HepG2 (cell line): ENCODE data around the gene ZC3H12A. TPM values are rescaled to one million over a fixed set of nuclear protein-coding genes. Genes with fewer than 3 reads are reported as not detected.

ENCODE experiments used
- GATAD2A ChIP-seq: IDR thresholded peaks from 2 replicates; pipeline ENCODE4 v1.6.1; 2016
- HOXA9 ChIP-seq: sonication (generic); formaldehyde crosslinking; IDR thresholded peaks from 2 replicates; pipeline ENCODE4 v1.8.1; 2022; ENCODE audit warnings: missing genetic modification reagents, mild to moderate bottlenecking, moderate library complexity, borderline replicate concordance
- MED8 ChIP-seq: sonication (generic); formaldehyde crosslinking; IDR thresholded peaks from 2 replicates; pipeline ENCODE4 v1.8.1; 2023; ENCODE audit warnings: mild to moderate bottlenecking, missing genetic modification reagents; ENCODE audit not compliant: insufficient replicate concordance
- MXD4 ChIP-seq: IDR thresholded peaks from 2 replicates; pipeline ENCODE4 v1.6.1; 2016; ENCODE audit warnings: mild to moderate bottlenecking, missing biosample characterization, missing genetic modification reagents
- MYPOP ChIP-seq: sonication (generic); formaldehyde crosslinking; IDR thresholded peaks from 2 replicates; pipeline ENCODE4 v1.8.1; 2023; ENCODE audit warnings: mild to moderate bottlenecking, moderate library complexity, missing genetic modification reagents
- SRSF4 ChIP-seq: fragments of 200-400 bp; formaldehyde crosslinking; IDR thresholded peaks from one replicate; pipeline ENCODE4 v1.6.1; 2018; ENCODE audit warnings: mild to moderate bottlenecking, low read depth, low read length, moderate library complexity; ENCODE audit not compliant: poor library complexity, severe bottlenecking
- TARDBP ChIP-seq: sonication (generic); formaldehyde crosslinking; IDR thresholded peaks from 2 replicates; pipeline ENCODE4 v1.8.0; 2022; ENCODE audit warnings: mild to moderate bottlenecking, missing genetic modification reagents
- THAP7 ChIP-seq: sonication (generic); formaldehyde crosslinking; IDR thresholded peaks from 2 replicates; pipeline ENCODE4 v1.8.1; 2023; ENCODE audit warnings: mild to moderate bottlenecking, missing genetic modification reagents
- ZBTB7B ChIP-seq: sonication (generic); formaldehyde crosslinking; IDR thresholded peaks from 2 replicates; pipeline ENCODE4 v1.4.0; 2020; ENCODE audit warnings: missing genetic modification reagents
- ZNF10 ChIP-seq: sonication (generic); formaldehyde crosslinking; IDR thresholded peaks from 2 replicates; pipeline ENCODE4 v1.4.0; 2020; ENCODE audit warnings: mild to moderate bottlenecking, low read depth, missing genetic modification reagents, borderline replicate concordance
- ZNF17 ChIP-seq: sonication (generic); formaldehyde crosslinking; IDR thresholded peaks from 2 replicates; pipeline ENCODE4 v1.5.0; 2020; ENCODE audit warnings: mild to moderate bottlenecking, missing genetic modification reagents
- ZNF574 ChIP-seq: sonication (generic); formaldehyde crosslinking; IDR thresholded peaks from 2 replicates; pipeline ENCODE4 v1.4.0; 2020; ENCODE audit warnings: missing genetic modification reagents
- ZNF646 ChIP-seq: sonication (generic); formaldehyde crosslinking; IDR thresholded peaks from 2 replicates; pipeline ENCODE4 v1.9.0; 2021; ENCODE audit warnings: mild to moderate bottlenecking, missing genetic modification reagents
- ZNF704 ChIP-seq: sonication (generic); formaldehyde crosslinking; IDR thresholded peaks from 2 replicates; pipeline ENCODE4 v1.8.1; 2023; ENCODE audit warnings: mild to moderate bottlenecking, inconsistent platforms, moderate library complexity, missing genetic modification reagents, borderline replicate concordance
- ZNF776 ChIP-seq: sonication (generic); formaldehyde crosslinking; IDR thresholded peaks from 2 replicates; pipeline ENCODE4 v1.4.0; 2020; ENCODE audit warnings: mild to moderate bottlenecking, missing genetic modification reagents
- polyA plus RNA-seq, 8 experiments: library from polyadenylated mRNA; depleted of rRNA in 3 of 8; stranded (reverse) in 7 of 8; unstranded in 1 of 8; fragments of >200 nt; fragmentation: Illumina TruSeq in 4 of 8; extraction: Trizol in 4 of 8; gene quantifications; 2 replicates each; pipeline versions ENCODE4 v1.2.1 to v1.2.3, GENCODE V29; 2011 to 2016; ENCODE audit warnings: low read depth in 4 of 8, missing spikeins in 1 of 8, mixed read lengths in 1 of 8; ENCODE audit not compliant: insufficient read depth in 1 of 8
- total RNA-seq, 5 experiments: library from RNA; depleted of rRNA; stranded (reverse); fragments of >200 nt; fragmentation: Illumina TruSeq; extraction: Trizol; gene quantifications; 2 replicates each; pipeline ENCODE4 v1.2.3, GENCODE V29; 2016; ENCODE audit warnings: low read depth in 1 of 5

The ZC3H12A gene
- total and polyA plus RNA-seq, 2 of the 13 experiments (the other 11 are each of a cell fraction or from before 2014, with no cell fraction given), result 6.8 to 13.3 TPM

GRCh38 chr1:37514350-37515184 lies 40.2 kb downstream of the ZC3H12A start, which contains the start of gene MEAF6 (continued):
- TF ChIP-seq MYPOP (CRISPR knock-in tag), result 0 out of 2 replicates have a peak, but pooled peaks have one; percentile 64
- peak; percentile 10 for TF ChIP-seq MED8 (CRISPR knock-in tag)
- no peak for TF ChIP-seq SRSF4
- no peak for TF ChIP-seq THAP7 (CRISPR knock-in tag)
- TF ChIP-seq ZNF574 (CRISPR knock-in tag), result peak; percentile 87
- peak; percentile 56; the same call in 1 of the 2 replicates for TF ChIP-seq TARDBP (CRISPR knock-in tag)
- TF ChIP-seq HOXA9 (CRISPR knock-in tag), result no peak
- TF ChIP-seq ZNF17 (CRISPR knock-in tag), result no peak
- no peak for TF ChIP-seq ZNF10 (CRISPR knock-in tag)
- 0 out of 2 replicates have a peak, but pooled peaks have one; percentile 21 for TF ChIP-seq ZBTB7B
- 0 out of 2 replicates have a peak, but pooled peaks have one; percentile 21 for TF ChIP-seq ZNF646
- peak; percentile 45; the same call in 1 of the 2 replicates for TF ChIP-seq GATAD2A
- TF ChIP-seq ZNF704 (CRISPR knock-in tag), result peak; percentile 68; the same call in 1 of the 2 replicates
- peak; percentile 79; the same call in 1 of the 2 replicates for TF ChIP-seq ZNF776
- no peak for TF ChIP-seq MXD4 (CRISPR knock-in tag)
